B cell (primary cell): ENCODE measurements around the gene TEX14.

Experiments
- CTCF ChIP-seq: fragments of 200-600 bp; IDR thresholded peaks from one replicate; pipeline ENCODE4 v1.8.0; 2022; ENCODE audit warnings: antibody characterized with exemption, mild to moderate bottlenecking
- EZH2 ChIP-seq: IDR thresholded peaks from 2 replicates; pipeline ENCODE4 v1.6.1; 2012; ENCODE audit warnings: borderline replicate concordance, low read depth, mild to moderate bottlenecking, moderate library complexity, low read length; ENCODE audit not compliant: insufficient read depth, poor library complexity, severe bottlenecking

- TF ChIP-seq CTCF (no peak), EZH2 (no peak)
Measured at GRCh38 chr17:58513965-58514769, 177.7 kb downstream of the TEX14 start, which contains the start of gene MTMR4.
